ENCODE measurements around the gene NEURL1. TPM values are rescaled to one million over a fixed set of nuclear protein-coding genes. Genes with fewer than 3 reads are reported as not detected.

The NEURL1 gene
- total and polyA plus RNA-seq, 10 of the 15 experiments (the other 5 are each of a cell fraction or from before 2014, with no cell fraction given) = 0.02 to 0.05 (median 0.05) TPM; not detected in 6

DNA sequence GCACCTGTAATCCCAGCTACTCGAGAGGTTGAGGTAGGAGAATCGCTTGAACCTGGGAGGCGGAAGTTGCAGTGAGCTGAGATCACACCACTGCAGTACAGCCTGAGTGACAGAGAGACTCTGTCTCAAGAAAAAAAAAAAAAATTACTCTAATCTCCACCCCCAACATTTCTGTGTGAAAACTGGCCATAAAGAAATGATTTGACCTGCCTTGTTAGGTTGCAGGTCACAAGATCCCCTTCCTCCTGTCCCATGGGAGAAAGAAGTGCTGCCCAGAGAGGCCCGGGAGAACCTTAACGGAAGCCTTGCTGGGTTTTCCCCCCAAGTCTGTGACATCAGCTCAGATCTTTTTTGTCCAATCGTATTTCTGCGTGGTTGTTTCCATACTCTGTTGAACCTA, 26.1 kb upstream of the NEURL1 start (continued):
- TF ChIP-seq HDGF (IDR thresholded peaks at IDR 0.05) = no peak
- no peak; the same call in 1 of the 2 replicates for TF ChIP-seq POLR2AphosphoS5 (IDR thresholded peaks at IDR 0.05; ENCODE audit: low read length)
- no peak for TF ChIP-seq RFX5 (IDR thresholded peaks at IDR 0.05; ENCODE audit: low read depth, low read length)
- TF ChIP-seq, protein P1, sequence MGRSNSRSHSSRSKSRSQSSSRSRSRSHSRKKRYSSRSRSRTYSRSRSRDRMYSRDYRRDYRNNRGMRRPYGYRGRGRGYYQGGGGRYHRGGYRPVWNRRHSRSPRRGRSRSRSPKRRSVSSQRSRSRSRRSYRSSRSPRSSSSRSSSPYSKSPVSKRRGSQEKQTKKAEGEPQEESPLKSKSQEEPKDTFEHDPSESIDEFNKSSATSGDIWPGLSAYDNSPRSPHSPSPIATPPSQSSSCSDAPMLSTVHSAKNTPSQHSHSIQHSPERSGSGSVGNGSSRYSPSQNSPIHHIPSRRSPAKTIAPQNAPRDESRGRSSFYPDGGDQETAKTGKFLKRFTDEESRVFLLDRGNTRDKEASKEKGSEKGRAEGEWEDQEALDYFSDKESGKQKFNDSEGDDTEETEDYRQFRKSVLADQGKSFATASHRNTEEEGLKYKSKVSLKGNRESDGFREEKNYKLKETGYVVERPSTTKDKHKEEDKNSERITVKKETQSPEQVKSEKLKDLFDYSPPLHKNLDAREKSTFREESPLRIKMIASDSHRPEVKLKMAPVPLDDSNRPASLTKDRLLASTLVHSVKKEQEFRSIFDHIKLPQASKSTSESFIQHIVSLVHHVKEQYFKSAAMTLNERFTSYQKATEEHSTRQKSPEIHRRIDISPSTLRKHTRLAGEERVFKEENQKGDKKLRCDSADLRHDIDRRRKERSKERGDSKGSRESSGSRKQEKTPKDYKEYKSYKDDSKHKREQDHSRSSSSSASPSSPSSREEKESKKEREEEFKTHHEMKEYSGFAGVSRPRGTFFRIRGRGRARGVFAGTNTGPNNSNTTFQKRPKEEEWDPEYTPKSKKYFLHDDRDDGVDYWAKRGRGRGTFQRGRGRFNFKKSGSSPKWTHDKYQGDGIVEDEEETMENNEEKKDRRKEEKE (IDR thresholded peaks at IDR 0.05) = no peak
- TF ChIP-seq ZSCAN29 (IDR thresholded peaks at IDR 0.05) = no peak
- TF ChIP-seq EP300 (IDR thresholded peaks at IDR 0.05; ENCODE audit: borderline replicate concordance in 1 of 2, control insufficient read depth in 1 of 2, low read depth in 2 of 2, low read length in 2 of 2) = 0 out of 4 replicates have a peak, but pooled peaks of 1 of the 2 experiments have one; percentile 14
- TF ChIP-seq, protein P2, sequence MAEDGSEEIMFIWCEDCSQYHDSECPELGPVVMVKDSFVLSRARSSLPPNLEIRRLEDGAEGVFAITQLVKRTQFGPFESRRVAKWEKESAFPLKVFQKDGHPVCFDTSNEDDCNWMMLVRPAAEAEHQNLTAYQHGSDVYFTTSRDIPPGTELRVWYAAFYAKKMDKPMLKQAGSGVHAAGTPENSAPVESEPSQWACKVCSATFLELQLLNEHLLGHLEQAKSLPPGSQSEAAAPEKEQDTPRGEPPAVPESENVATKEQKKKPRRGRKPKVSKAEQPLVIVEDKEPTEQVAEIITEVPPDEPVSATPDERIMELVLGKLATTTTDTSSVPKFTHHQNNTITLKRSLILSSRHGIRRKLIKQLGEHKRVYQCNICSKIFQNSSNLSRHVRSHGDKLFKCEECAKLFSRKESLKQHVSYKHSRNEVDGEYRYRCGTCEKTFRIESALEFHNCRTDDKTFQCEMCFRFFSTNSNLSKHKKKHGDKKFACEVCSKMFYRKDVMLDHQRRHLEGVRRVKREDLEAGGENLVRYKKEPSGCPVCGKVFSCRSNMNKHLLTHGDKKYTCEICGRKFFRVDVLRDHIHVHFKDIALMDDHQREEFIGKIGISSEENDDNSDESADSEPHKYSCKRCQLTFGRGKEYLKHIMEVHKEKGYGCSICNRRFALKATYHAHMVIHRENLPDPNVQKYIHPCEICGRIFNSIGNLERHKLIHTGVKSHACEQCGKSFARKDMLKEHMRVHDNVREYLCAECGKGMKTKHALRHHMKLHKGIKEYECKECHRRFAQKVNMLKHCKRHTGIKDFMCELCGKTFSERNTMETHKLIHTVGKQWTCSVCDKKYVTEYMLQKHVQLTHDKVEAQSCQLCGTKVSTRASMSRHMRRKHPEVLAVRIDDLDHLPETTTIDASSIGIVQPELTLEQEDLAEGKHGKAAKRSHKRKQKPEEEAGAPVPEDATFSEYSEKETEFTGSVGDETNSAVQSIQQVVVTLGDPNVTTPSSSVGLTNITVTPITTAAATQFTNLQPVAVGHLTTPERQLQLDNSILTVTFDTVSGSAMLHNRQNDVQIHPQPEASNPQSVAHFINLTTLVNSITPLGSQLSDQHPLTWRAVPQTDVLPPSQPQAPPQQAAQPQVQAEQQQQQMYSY (CRISPR knock-in tag; IDR thresholded peaks at IDR 0.05) = no peak
- TF ChIP-seq USF1 (IDR thresholded peaks at IDR 0.05; ENCODE audit: borderline replicate concordance, extremely low read length, insufficient read depth, low read depth, low read length) = no peak
- TF ChIP-seq SIX5 (IDR thresholded peaks at IDR 0.05; ENCODE audit: low read depth, low read length, severe bottlenecking) = no peak
- 0 out of 2 replicates have a peak, but pooled peaks have one; percentile 23 for TF ChIP-seq CREM (IDR thresholded peaks at IDR 0.05; ENCODE audit: low read depth)
- no peak for TF ChIP-seq WRNIP1 (IDR thresholded peaks at IDR 0.05; ENCODE audit: borderline replicate concordance, low read depth, low read length)
- TF ChIP-seq EZH2 (IDR thresholded peaks at IDR 0.05; ENCODE audit: borderline replicate concordance, control insufficient read depth, low read depth, low read length) = no peak
- no peak for TF ChIP-seq SMAD5 (IDR thresholded peaks at IDR 0.05; ENCODE audit: low read depth)
- TF ChIP-seq GATAD2B (conservative IDR thresholded peaks at IDR 0.05; ENCODE audit: low read depth) = no peak; the same call in 1 of the 2 replicates
- TF ChIP-seq BHLHE40 (IDR thresholded peaks at IDR 0.05; ENCODE audit: borderline replicate concordance in 1 of 2, low read depth in 2 of 2, low read length in 1 of 2) = peak in 1 of 2 experiments; percentile 11; a peak in 1 of 4 replicates
- peak; percentile 69; the same call in 1 of the 2 replicates for TF ChIP-seq NR2C1 (IDR thresholded peaks at IDR 0.05)
- no peak for TF ChIP-seq HDAC2 (IDR thresholded peaks at IDR 0.05)
- TF ChIP-seq, protein P3, sequence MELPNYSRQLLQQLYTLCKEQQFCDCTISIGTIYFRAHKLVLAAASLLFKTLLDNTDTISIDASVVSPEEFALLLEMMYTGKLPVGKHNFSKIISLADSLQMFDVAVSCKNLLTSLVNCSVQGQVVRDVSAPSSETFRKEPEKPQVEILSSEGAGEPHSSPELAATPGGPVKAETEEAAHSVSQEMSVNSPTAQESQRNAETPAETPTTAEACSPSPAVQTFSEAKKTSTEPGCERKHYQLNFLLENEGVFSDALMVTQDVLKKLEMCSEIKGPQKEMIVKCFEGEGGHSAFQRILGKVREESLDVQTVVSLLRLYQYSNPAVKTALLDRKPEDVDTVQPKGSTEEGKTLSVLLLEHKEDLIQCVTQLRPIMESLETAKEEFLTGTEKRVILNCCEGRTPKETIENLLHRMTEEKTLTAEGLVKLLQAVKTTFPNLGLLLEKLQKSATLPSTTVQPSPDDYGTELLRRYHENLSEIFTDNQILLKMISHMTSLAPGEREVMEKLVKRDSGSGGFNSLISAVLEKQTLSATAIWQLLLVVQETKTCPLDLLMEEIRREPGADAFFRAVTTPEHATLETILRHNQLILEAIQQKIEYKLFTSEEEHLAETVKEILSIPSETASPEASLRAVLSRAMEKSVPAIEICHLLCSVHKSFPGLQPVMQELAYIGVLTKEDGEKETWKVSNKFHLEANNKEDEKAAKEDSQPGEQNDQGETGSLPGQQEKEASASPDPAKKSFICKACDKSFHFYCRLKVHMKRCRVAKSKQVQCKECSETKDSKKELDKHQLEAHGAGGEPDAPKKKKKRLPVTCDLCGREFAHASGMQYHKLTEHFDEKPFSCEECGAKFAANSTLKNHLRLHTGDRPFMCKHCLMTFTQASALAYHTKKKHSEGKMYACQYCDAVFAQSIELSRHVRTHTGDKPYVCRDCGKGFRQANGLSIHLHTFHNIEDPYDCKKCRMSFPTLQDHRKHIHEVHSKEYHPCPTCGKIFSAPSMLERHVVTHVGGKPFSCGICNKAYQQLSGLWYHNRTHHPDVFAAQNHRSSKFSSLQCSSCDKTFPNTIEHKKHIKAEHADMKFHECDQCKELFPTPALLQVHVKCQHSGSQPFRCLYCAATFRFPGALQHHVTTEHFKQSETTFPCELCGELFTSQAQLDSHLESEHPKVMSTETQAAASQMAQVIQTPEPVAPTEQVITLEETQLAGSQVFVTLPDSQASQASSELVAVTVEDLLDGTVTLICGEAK (IDR thresholded peaks at IDR 0.05; ENCODE audit: borderline replicate concordance) = 0 out of 2 replicates have a peak, but pooled peaks have one; percentile 4
- no peak for TF ChIP-seq LARP7 (IDR thresholded peaks at IDR 0.05)

All from GM12878 (cell line).